Stimulated activated effector memory CD8-positive, alpha-beta T cell treated with anti-CD3 and anti-CD28 coated beads, Interleukin-12 subunit alpha, Interleukin-12 subunit beta, amount 100 ng/mL, for 72 hours (primary cell): ENCODE results near the gene TDP1.

ENCODE experiments used
- ATAC-seq: fragments of 150-1000 bp; cut with Tn5 transposase; 2 replicates; pipeline ENCODE4 v1.10.0; 2021
- DNase-seq, 2 donors: peaks; one replicate each; pipeline ENCODE4 v3.0.0; 2021 to 2022; ENCODE audit warnings: low spot score in 2 of 2
- H3K27ac Mint-ChIP-seq: one replicate; pipeline ENCODE4 v1.8.0; 2022; ENCODE audit warnings: mild to moderate bottlenecking, mixed read lengths
- H3K36me3 Mint-ChIP-seq: one replicate; pipeline ENCODE4 v1.8.0; 2022; ENCODE audit warnings: mild to moderate bottlenecking, mixed read lengths
- H3K4me1 Mint-ChIP-seq: one replicate; pipeline ENCODE4 v1.8.0; 2022; ENCODE audit warnings: mixed read lengths
- H3K4me3 Mint-ChIP-seq: one replicate; pipeline ENCODE4 v1.8.0; 2022; ENCODE audit warnings: mild to moderate bottlenecking, mixed read lengths
- H3K9me3 Mint-ChIP-seq: one replicate; pipeline ENCODE4 v1.8.0; 2022; ENCODE audit warnings: mixed read lengths

Gene TDP1

DNA sequence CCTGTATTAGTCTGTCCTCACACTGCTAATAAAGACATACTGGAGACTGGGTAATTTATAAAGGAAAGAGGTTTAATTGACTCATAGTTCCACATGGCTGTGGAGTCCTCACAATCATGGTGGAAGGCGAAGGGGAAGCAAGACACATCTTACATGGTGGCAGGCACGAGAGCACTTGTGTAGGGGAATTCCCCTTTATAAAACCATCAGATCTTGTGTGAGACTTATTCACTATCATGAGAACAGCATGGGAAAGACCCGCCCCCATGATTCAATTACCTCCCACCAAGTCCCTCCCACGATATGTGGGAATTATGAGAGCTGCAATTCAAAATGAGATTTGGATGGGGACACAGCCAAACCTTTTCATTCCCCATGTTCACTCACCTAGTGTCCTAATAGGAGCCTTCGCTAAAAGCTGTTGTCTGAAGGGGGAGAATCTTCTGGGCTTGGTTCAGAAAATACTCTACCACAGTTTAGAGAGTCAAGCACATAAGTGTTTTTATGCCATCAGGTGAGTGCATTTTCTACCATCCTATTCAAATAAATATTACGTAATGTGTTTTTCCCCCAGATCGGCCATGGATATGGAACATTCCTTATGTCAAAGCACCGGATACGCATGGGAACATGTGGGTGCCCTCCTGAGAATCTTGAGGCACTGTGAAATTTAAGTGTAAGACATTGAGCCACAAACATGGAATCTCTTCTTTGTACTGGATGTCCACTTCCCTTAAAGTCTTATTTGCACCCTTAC lies 86.9 kb downstream of the TDP1 start:
- no peak for ATAC-seq
- Mint-ChIP-seq H3K9me3 (no peaks in the 10 kb centered on the region), H3K36me3 (peaks cover 64% of the 10 kb centered on the region), H3K4me3 (no peak overlapping the region), H3K4me1 (no peaks in the 10 kb centered on the region), H3K27ac (no peak overlapping the region)
- DNase-seq: no peak

DNA sequence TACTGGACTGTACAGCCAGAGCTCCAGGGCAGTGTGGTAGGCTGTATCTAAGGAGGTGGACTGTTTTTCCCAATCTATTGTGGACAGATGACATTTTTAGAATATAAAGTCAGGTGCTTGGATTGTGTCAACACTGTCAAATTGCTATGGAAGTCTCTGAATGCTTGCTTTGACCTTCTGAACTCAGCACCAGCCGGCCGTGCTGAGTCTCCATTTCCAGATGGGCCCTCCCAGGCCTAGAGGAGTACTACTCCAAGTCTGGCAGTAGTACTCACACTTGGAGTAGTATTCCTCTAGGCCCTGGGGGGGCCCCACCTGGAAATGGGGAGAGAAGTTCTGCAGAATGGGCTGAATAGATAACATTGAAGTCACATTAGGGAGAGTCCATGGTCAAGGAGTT lies 89.9 kb downstream of the TDP1 start:
- no peak overlapping the region for H3K27ac Mint-ChIP-seq
- ATAC-seq (no peak), DNase-seq (no peak)
- no peaks in the 10 kb centered on the region for H3K9me3 Mint-ChIP-seq
- H3K36me3 Mint-ChIP-seq: peaks cover 45% of the 10 kb centered on the region
- H3K4me3 Mint-ChIP-seq: no peak overlapping the region
- no peaks in the 10 kb centered on the region for H3K4me1 Mint-ChIP-seq

DNA sequence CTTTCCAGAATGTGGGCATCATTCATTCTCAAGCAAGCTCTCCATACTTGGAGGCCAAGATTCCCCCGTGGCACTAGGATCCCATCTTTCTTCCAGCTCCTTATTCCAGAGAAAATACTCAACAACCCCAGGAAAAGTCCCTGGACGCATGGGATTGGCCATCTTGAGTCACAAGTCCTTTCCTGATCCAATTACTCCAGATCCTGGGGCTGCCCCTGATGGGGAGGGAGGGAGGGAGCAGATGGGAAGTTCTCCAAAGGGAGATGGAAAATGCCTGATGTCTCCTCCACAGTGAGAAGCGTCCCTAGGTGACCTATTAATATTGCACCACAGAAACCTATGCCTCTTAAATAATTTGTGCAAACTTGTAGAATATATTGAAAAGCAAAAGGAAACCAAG lies 93.7 kb downstream of the TDP1 start:
- Mint-ChIP-seq H3K9me3 (no peaks in the 10 kb centered on the region), H3K4me3 (no peak overlapping the region), H3K27ac (no peak overlapping the region), H3K4me1 (no peaks in the 10 kb centered on the region), H3K36me3 (peaks cover 13% of the 10 kb centered on the region)
- ATAC-seq (no peak), DNase-seq (no peak)

DNA sequence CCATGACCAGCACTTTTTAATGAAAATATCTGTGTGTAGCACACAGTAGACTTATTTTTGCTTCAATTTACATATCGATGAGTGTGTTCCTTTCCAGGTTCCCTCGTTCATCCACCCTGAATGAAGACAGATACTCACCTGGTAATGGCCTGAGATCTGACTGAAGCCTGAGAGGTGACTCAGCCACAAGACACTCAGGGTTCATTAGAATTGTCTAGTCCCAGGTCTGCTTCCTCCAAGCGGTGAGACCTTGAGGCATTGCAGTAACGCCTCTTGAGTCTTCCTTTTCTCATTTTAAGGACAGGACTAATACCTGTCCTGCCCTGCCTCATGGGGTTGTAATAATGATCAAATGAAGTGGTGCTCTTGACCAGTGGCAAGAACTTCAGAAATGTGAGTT lies 94.5 kb downstream of the TDP1 start:
- peaks cover 10% of the 10 kb centered on the region for H3K36me3 Mint-ChIP-seq
- DNase-seq: no peak
- no peaks in the 10 kb centered on the region for H3K9me3 Mint-ChIP-seq
- ATAC-seq: no peak
- no peak overlapping the region for H3K4me3 Mint-ChIP-seq
- no peak overlapping the region for H3K27ac Mint-ChIP-seq
- H3K4me1 Mint-ChIP-seq: no peaks in the 10 kb centered on the region

- DNase-seq: no peak
- Mint-ChIP-seq H3K36me3 (no peaks in the 10 kb centered on the region), H3K4me3 (no peak overlapping the region)
Observed at GRCh38 chr14:90053044-90053443, 97.3 kb downstream of the TDP1 start.

DNA sequence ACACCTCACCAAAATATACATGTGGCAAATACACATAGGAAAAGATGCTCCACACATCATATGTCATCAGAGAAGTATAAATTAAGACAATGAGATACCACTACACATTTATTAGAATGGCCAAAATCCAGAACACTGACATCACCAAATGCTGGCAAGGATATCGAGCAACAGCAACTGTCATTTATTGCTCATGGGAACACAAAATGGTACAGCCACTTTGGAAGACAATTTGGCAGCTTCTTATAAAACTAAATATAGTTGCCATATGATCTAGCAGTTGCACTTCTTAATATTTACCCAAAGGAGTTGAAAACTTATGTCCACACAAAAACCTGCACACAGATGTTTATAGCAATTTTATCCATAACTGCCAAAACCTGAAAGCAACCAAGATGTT lies 99.1 kb downstream of the TDP1 start:
- no peak for ATAC-seq
- no peak for DNase-seq
- Mint-ChIP-seq H3K27ac (no peak overlapping the region), H3K4me1 (peaks cover 9% of the 10 kb centered on the region), H3K9me3 (no peaks in the 10 kb centered on the region), H3K36me3 (no peaks in the 10 kb centered on the region), H3K4me3 (no peak overlapping the region)

More at GRCh38 chr14:90053044-90053443, 97.3 kb downstream of the TDP1 start:
- no peak for ATAC-seq
- Mint-ChIP-seq H3K27ac (no peak overlapping the region), H3K9me3 (no peaks in the 10 kb centered on the region), H3K4me1 (no peaks in the 10 kb centered on the region)

GRCh38 chr14:90056826-90057225 lies 101.1 kb downstream of the TDP1 start:
- no peaks in the 10 kb centered on the region for H3K36me3 Mint-ChIP-seq
- H3K9me3 Mint-ChIP-seq: no peaks in the 10 kb centered on the region
- DNase-seq: no peak
- H3K27ac Mint-ChIP-seq: no peak overlapping the region
- no peak overlapping the region for H3K4me3 Mint-ChIP-seq
- H3K4me1 Mint-ChIP-seq: peaks cover 13% of the 10 kb centered on the region
- no peak for ATAC-seq

DNA sequence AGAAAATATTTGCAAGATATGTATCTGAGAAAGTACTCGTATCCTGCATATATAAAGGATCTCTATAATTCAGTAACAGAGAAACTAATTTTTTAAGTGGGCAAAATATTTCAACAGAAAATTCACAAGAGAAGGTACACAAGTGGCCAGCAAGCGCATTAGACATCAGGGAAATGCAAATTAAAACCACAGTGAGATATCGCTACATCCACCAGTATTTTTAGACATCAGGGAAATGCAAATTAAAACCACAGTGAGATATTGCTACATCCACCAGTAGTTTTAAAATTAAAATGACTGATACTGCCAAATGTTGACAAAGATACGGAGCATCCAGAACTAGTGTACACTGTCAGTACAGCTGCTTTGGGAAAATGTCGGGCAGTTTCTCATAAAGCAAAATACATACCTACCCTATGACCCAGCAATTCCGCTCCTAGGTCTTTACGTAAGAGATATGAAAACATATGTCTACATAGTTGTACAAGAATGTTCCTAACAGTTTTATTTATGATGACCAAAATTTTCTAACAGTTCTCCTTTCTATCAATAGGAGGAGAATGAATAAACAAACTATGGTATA lies 103.2 kb downstream of the TDP1 start:
- Mint-ChIP-seq H3K4me1 (peaks cover 26% of the 10 kb centered on the region), H3K4me3 (peak overlapping the region; percentile 76), H3K36me3 (no peaks in the 10 kb centered on the region), H3K27ac (no peak overlapping the region), H3K9me3 (no peaks in the 10 kb centered on the region)
- ATAC-seq (no peak), DNase-seq (no peak)

GRCh38 chr14:90060312-90060964 lies 104.7 kb downstream of the TDP1 start:
- ATAC-seq: peak; percentile 80
- H3K9me3 Mint-ChIP-seq: no peaks in the 10 kb centered on the region
- H3K36me3 Mint-ChIP-seq: no peaks in the 10 kb centered on the region
- peak overlapping the region; percentile 76 for H3K4me3 Mint-ChIP-seq
- peak; percentile 51 to 73 for DNase-seq
- no peak overlapping the region for H3K27ac Mint-ChIP-seq
- peaks cover 26% of the 10 kb centered on the region for H3K4me1 Mint-ChIP-seq

DNA sequence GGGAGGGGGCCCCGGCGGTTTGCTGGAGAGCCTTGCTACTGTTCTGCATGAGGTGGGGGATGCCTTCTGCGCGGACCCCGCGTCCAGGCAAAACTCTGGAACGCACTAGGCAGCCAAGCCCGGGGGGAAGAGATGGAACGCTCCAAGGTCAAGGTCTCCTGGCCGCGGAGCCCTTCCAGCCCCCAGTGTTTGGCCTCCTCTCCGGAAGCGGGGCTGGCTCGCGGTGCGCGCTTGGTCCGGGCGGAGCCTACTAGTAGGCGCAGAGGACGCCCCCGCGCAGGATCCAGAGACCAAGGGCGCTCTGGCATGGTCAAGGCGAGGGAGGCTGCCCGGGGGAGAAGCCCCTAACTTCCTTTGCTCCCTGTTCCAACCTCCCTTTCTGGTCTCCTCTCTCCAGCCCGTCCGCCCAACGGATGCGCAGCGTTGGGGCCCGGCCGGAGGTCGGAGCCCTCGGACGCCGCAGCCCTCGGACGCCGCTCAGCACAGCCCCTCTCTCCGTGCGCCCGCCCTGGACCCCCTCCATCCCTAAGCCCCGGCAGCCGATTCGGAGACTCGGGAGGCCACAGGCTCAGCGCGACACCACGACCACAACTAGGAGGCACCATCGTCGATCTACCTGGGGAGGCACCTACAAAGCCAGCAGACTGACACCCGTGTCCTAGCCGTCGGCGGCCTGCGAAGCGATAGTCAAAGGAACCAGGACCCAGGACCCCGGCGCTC lies 105.4 kb downstream of the TDP1 start:
- Mint-ChIP-seq H3K4me1 (peaks cover 26% of the 10 kb centered on the region), H3K27ac (no peak overlapping the region), H3K9me3 (no peaks in the 10 kb centered on the region), H3K4me3 (peak overlapping the region; percentile 76), H3K36me3 (no peaks in the 10 kb centered on the region)
- peak in 1 of 2 donors; percentile 63 for DNase-seq
- ATAC-seq: peak; percentile 36

DNA sequence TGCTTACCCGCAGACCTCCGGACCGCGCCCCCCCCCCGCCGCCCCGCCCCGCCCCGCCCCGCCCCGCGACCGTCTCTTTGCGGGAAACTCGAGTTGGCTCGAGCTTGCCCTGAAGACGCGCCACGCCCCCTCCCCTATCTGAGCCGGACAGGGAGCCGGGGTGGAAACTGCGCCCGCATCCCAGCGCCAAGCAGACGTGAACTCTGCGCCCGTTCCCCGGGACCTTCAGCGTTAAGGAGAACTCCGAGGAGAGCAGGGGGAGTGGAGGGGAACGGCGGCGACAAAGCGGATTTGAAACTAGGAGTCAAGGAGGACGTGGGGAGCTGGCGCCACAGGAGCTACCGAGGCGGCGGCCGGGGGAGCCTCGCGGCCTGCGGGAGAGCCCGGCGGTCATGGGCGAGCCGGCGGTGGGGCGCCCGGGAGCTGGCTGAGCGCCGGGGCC lies 106.0 kb downstream of the TDP1 start, which contains the start of gene KCNK13:
Gene KCNK13, plus strand, starts transcription at position 310 of the 442 bp plus-strand sequence. CDS start 212 bp downstream, outside the sequence.
- Mint-ChIP-seq H3K36me3 (no peaks in the 10 kb centered on the region), H3K4me1 (peaks cover 26% of the 10 kb centered on the region), H3K27ac (no peak within 1 kb of the TSS), H3K4me3 (peak within 1 kb of the TSS; percentile 76), H3K9me3 (no peaks in the 10 kb centered on the region)
- ATAC-seq (no peak), DNase-seq (peak in 1 of 2 donors; percentile 52)

DNA sequence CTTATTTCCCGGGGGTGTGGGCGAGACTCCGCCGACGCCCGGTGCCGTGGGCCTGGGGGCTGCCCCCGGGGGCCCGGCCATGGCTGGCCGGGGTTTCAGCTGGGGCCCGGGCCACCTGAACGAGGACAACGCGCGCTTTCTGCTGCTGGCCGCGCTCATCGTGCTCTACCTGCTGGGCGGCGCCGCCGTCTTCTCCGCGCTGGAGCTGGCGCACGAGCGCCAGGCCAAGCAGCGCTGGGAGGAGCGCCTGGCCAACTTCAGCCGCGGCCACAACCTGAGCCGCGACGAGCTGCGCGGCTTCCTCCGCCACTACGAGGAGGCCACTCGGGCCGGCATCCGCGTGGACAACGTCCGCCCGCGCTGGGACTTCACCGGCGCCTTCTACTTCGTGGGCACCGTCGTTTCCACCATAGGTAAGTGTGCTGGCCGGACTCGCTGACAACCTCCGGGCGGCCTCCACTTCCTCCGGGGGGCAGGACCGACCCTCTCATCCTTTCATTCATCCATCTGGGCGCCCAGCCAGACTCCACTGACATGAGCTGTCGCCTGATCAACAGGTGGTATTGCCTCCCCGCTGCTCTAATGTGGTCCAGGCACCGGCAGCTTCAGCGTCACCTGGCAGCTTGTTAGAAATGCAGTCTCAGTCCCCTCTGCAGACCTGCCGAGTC lies 106.5 kb downstream of the TDP1 start:
- H3K27ac Mint-ChIP-seq: no peak overlapping the region
- DNase-seq (no peak), ATAC-seq (no peak)
- H3K9me3 Mint-ChIP-seq: no peaks in the 10 kb centered on the region
- peak overlapping the region; percentile 76 for H3K4me3 Mint-ChIP-seq
- H3K36me3 Mint-ChIP-seq: no peaks in the 10 kb centered on the region
- H3K4me1 Mint-ChIP-seq: peaks cover 26% of the 10 kb centered on the region

DNA sequence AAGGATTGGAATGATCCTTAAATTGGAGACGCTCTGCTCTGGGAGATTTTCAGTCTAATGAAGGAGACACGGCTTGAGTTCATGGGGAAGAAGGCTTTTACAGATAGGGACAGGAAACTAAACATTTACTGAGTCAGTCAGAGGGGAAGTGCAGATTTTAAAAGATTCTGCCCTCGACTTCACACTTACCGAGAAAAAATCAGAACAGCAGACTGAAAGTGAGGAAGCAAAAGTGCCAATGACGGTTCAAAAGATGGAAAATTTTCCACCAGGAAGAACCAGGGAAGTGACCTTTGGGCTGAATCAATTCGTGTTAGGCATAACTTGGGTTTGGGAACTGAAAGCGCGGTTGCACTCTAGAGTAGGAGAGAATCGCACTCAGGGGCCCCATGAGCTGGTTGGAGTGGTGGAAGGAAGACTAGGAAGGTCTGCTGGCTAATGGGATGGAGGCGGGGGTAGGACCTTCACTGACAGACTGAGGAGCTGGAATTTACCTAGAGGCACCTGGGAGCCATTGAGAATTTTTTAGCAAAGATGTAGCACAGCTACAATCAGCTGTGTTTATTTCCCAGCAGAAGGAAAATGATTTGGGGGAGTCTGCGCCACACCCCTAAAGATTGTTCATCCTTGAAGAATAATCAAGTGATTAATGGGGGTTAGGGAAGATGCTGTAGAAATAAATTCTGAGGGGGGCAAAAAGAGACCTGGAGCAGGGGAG lies 107.3 kb downstream of the TDP1 start:
- Mint-ChIP-seq H3K4me3 (peak overlapping the region; percentile 76), H3K36me3 (no peaks in the 10 kb centered on the region), H3K9me3 (no peaks in the 10 kb centered on the region), H3K4me1 (peaks cover 26% of the 10 kb centered on the region), H3K27ac (no peak overlapping the region)
- DNase-seq (peak in 1 of 2 donors; percentile 29), ATAC-seq (no peak)

GRCh38 chr14:90072350-90072749 lies 116.6 kb downstream of the TDP1 start:
- no peak for DNase-seq
- Mint-ChIP-seq H3K27ac (no peak overlapping the region), H3K9me3 (no peaks in the 10 kb centered on the region), H3K4me3 (no peak overlapping the region), H3K36me3 (no peaks in the 10 kb centered on the region), H3K4me1 (no peaks in the 10 kb centered on the region)
- no peak for ATAC-seq
